ENCODE results near the gene GULP1. TPM values are rescaled to one million over a fixed set of nuclear protein-coding genes. Genes with fewer than 3 reads are reported as not detected.

The GULP1 gene
- total RNA-seq, 1 donor from 2014 or later = 11.1 TPM

DNA sequence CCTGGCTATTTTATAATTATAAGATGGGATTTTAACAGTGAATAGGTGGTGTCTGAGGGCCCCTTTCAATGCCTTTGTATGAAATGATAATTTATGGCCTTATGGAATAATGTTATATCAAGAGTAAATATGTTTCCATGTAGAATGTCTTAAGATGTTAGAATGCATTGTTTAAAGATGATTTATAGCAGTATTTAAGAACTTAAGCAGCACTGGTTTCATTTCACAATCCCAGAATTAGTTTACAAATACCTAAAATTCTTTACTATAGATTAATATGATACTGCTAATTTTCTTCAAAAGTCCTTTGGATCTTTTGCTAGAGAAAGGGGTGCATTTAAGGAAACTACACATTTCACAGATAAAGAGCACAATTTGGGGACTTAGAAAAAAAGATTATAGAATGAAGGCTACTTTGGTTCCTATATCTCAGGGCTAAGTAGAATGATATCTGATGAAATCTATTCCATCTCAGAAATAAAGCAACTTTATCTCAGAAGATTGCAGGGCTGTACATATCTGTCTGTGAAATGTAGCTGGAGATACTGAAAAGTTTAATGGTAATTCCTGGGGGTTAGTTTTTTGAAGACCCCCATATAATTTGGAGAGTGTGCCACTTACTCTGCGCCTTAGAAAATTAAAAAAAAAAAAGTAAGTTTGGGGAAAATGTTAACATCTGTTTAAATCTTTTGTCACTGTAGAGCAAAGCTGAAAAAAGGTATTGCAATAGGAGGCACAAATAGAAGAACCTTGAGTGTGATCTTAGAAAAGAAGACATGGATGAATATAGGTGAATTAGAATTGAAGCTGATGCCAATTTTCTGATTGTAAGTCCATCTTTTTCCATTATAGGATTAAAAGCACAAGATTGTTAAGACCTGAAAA, 123.4 kb downstream of the GULP1 start:
- no peak for DNase-seq (ENCODE audit: low spot score)

DNA sequence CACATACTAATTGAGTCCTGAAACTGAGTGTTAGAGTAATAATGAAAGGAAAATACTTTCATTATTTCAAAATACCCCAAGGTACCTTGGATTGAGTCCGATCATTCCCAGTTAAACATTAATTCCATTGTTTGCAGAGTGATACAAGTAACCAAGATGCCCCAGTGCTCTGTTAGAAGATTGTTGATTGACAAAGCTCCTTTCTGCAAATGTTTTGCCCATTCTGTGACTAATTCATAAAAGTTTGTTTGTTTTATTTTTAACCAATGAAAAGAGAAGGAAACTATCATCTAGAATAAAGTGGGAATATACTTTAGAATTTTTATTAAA, 124.0 kb downstream of the GULP1 start:
- DNase-seq (ENCODE audit: low spot score) = no peak

GRCh38 chr2:188416367-188416766, 124.7 kb downstream of the GULP1 start:
- no peak for DNase-seq (ENCODE audit: low spot score)

DNA sequence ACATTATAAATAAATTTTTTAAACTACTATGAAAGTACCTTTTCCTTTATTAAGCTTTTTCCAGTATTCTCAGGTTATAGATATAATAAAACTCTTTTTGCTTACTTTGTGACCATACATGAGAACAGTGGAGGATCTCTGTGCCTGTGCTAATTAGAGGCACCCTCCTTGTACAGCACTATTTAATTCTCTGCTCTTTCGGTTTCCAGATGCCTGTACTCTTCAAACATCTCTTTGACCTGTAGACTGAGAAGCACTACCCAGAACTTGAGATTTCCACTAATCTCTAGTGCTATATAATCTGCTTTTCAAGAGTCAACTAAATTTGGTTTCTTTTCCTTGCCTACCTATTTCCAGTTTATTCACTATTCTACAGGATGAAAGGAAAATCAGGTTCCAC, 131.1 kb downstream of the GULP1 start:
- DNase-seq (ENCODE audit: low spot score) = no peak

DNA sequence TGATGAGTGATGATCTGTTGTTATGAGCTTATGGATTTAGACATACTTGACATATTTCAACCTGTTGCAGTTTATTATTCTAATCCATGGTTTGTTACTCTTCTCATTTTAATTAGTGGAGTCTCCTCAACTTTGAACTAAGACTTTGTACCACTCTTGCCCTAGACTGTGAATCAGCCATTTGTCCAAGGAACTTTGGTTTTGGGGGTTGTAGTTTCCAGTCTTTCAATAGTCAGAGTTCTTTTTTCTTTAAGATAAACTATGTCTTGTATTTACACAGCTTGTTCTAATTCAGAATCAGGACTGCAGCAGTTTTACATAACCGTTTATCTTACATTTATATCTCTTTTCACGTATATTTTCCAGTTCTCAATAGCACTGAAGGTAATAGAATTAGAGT, 133.6 kb downstream of the GULP1 start:
- DNase-seq (ENCODE audit: low spot score) = no peak

GRCh38 chr2:188426121-188426520, 134.4 kb downstream of the GULP1 start:
- no peak for DNase-seq (ENCODE audit: low spot score)

- DNase-seq (ENCODE audit: low spot score) = no peak
Observed at GRCh38 chr2:188430705-188431104, 139.0 kb downstream of the GULP1 start.

GRCh38 chr2:188434018-188434417, 142.3 kb downstream of the GULP1 start:
- DNase-seq (ENCODE audit: low spot score) = no peak

DNA sequence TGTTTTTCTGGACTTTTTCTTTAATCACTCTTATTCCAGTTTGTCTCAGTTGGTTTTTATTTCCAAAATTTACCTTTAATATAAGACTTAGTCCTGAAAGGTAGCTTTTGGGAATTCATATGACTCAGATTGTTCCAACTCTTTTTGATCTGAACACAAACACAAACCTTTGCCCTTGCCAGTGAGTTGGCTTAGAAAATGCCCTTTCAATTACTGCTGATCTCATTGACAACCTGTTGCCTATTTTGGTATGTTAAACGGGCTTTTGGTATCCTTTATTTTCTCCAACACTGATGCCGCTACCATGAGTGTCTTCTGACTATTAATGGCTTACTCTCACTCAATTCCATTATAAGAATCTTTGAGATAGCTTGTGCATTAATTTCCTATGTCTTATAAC, 143.4 kb downstream of the GULP1 start:
- DNase-seq (ENCODE audit: low spot score) = no peak

GRCh38 chr2:188437537-188437936, 145.9 kb downstream of the GULP1 start:
- DNase-seq (ENCODE audit: low spot score) = no peak

GRCh38 chr2:188439986-188440385, 148.3 kb downstream of the GULP1 start:
- DNase-seq (ENCODE audit: low spot score) = no peak

DNA sequence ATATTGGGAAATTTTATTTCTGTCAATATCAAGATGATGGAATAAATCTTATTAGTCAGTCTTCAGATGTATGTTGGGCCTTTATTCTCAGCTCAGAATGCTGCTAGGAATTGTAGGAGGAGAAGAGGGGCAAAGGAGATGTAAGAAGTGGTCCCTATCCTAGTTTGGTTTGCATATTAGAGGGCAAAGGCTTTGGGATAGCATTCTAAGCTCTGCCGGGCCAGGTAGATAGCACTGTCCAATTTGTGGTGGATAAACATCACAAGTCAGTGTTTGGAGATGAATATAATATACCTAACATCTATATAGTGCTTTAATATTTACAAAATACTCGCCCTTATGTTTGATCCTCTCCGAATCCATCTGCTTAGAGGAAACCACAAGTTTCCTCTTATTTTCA, 149.2 kb downstream of the GULP1 start:
- DNase-seq (ENCODE audit: low spot score) = no peak

GRCh38 chr2:188441288-188441947, 149.7 kb downstream of the GULP1 start:
- no peak for DNase-seq (ENCODE audit: low spot score)

DNA sequence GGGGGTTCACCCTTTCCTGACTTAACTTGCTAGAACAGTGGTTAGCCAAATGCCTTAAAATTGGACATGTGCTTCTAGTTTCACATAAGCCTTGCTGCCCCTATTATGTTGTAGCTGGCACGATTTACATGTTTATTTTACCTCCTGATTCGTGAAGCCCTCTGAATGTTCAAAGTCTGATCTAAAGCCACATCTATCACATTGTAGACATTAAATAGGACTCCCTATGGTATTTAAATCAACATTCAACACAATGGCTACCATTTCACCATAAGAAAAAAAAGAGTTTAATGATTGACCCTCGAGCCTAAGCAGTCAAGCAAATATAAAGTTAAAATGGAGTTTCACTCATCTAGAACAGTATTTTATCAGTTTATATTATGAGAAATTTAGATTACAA, 151.5 kb downstream of the GULP1 start:
- no peak for DNase-seq (ENCODE audit: low spot score)

- no peak for DNase-seq (ENCODE audit: low spot score)
Observed at GRCh38 chr2:188444106-188444835, 152.6 kb downstream of the GULP1 start.

GRCh38 chr2:188449561-188449960, 157.9 kb downstream of the GULP1 start:
- no peak for DNase-seq (ENCODE audit: low spot score)

GRCh38 chr2:188449971-188450370, 158.3 kb downstream of the GULP1 start:
- no peak for DNase-seq (ENCODE audit: low spot score)

GRCh38 chr2:188450732-188451483, 159.2 kb downstream of the GULP1 start:
- DNase-seq (ENCODE audit: low spot score) = no peak

DNA sequence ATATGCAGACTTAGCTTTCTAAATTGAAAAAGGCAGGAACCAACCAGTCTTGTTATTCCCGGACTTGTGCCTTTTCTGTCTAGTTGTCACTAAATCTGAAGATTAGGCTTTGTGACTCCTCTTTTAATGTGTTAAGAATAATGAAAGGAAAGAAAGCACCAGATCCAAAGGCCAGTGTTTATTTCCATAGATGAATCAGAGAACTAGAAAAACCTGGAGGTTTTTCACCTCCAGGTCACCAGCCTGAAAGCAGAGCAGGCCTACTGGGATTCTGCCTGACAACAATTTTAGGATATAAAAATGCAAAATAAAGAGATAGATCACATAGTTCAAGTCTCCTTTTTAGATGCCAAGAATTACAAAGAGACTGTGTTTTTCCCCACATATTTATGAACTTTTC, 160.4 kb downstream of the GULP1 start:
- DNase-seq (ENCODE audit: low spot score) = no peak

DNA sequence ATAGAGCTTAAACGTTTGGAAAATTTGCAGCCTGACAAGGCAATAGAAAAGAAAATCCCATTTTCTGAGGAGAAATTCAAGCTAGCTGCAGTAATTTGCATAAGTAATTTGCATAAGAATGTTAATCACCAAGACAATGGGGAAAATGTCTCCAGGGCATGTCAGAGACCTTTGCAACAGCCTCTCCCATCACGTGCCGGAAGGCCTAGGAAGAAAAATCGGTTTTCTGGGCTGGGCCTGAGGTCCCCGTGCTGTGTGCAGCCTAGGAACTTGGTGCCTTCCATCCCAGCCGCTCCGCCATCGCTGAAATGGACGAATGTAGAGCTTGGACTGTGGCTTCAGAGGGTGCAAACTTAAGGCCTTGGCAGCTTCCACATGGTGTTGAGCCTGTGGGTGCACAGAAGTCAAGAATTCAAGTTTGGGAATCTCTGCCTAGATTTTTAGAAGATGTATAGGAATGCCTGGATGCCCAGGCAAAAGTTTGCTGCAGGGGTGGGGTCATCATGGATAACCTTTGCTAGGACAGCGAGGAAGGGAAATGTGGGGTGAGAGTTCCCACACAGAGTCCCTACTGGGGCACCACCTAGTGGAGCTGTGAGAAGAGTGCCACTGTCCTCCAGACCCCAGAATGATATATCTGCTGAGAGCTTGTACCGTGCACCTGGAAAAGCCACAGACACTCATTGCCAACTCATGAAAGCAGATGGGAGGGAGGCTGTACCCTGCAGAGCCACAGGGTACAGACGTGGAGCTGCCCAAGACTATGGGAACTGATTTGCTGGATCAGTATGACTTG, 164.6 kb downstream of the GULP1 start:
- DNase-seq (ENCODE audit: low spot score) = no peak

GRCh38 chr2:188459061-188459460, 167.4 kb downstream of the GULP1 start:
- no peak for DNase-seq (ENCODE audit: low spot score)

Data from mesenteric fat pad (tissue), 1 donor.